Endodermal cell (in vitro differentiated cells): Measurements from ENCODE around the gene ACO1. TPM values are rescaled to one million over a fixed set of nuclear protein-coding genes. Genes with fewer than 3 reads are reported as not detected.

Source experiments
- DNase-seq: peaks from one replicate; pipeline ENCODE4 v3.0.0-alpha.2; 2017
- H3K27ac ChIP-seq: 2 replicates; pipeline ENCODE4 v1.5.1; 2013; ENCODE audit warnings: mild to moderate bottlenecking, low read depth, low read length, moderate library complexity
- H3K27me3 ChIP-seq: 2 replicates; pipeline ENCODE4 v1.6.1; 2013; ENCODE audit warnings: mild to moderate bottlenecking, low read length, moderate library complexity; ENCODE audit not compliant: insufficient read depth, control insufficient read depth, poor library complexity, severe bottlenecking
- H3K36me3 ChIP-seq: 2 replicates; pipeline ENCODE4 v1.7.0; 2013; ENCODE audit warnings: mild to moderate bottlenecking, low read length, moderate library complexity; ENCODE audit not compliant: control insufficient read depth, insufficient read depth
- H3K4me1 ChIP-seq: one replicate; pipeline ENCODE4 v1.7.0; 2013; ENCODE audit warnings: low read length; ENCODE audit not compliant: control insufficient read depth, insufficient read depth
- H3K4me3 ChIP-seq: 2 replicates; pipeline ENCODE4 v1.5.1; 2013; ENCODE audit warnings: mild to moderate bottlenecking, low read length, moderate library complexity
- H3K9ac ChIP-seq: 2 replicates; pipeline ENCODE4 v1.6.1; 2013; ENCODE audit warnings: mild to moderate bottlenecking, low read length, moderate library complexity; ENCODE audit not compliant: poor library complexity, severe bottlenecking; ENCODE audit errors: extremely low read depth
- H3K9me3 ChIP-seq: 2 replicates; pipeline ENCODE4 v1.6.1; 2013; ENCODE audit warnings: mild to moderate bottlenecking, low read length, moderate library complexity; ENCODE audit not compliant: control insufficient read depth
- H3K27ac Mint-ChIP-seq: 2 replicates; pipeline ENCODE4 v1.8.0; 2020; ENCODE audit warnings: mixed read lengths
- H3K27me3 Mint-ChIP-seq: 2 replicates; pipeline ENCODE4 v1.8.0; 2021; ENCODE audit warnings: mild to moderate bottlenecking, mixed read lengths; ENCODE audit not compliant: insufficient read depth
- H3K36me3 Mint-ChIP-seq: 2 replicates; pipeline ENCODE4 v1.8.0; 2020; ENCODE audit warnings: low read depth, mixed read lengths
- H3K4me1 Mint-ChIP-seq: 2 replicates; pipeline ENCODE4 v1.8.0; 2020; ENCODE audit warnings: mixed read lengths
- H3K4me3 Mint-ChIP-seq: 2 replicates; pipeline ENCODE4 v1.8.0; 2020; ENCODE audit warnings: mild to moderate bottlenecking, moderate library complexity, mixed read lengths
- H3K9me3 Mint-ChIP-seq: 2 replicates; pipeline ENCODE4 v1.8.0; 2020; ENCODE audit warnings: mild to moderate bottlenecking, mixed read lengths
- CTCF ChIP-seq: fragments of 200-600 bp; sonication (generic); conservative IDR thresholded peaks from 2 replicates; pipeline ENCODE4 v1.5.0; 2021; ENCODE audit warnings: antibody characterized with exemption, mild to moderate bottlenecking
- WGBS, 2 experiments: methylation state at CpG; one replicate each; pipeline versions ENCODE4 v1.1.5 to v1.1.7; 2013; ENCODE audit warnings: missing lambda C conversion rate in 2 of 2, mixed read lengths in 1 of 2; ENCODE audit not compliant: insufficient coverage in 1 of 2, insufficient read length in 1 of 2; 5-methylcytosine and 5-hydroxymethylcytosine counted together
- total RNA-seq, 2 donors: library from RNA; stranded (reverse); fragmentation: NEBNext Ultra II Directional in 1 of 2; extraction: Animal tissue kit (Norgen Biotek cat#: 25700) in 1 of 2; gene quantifications; 2 replicates in 1 of 2; 3 replicates in 1 of 2; pipeline ENCODE4 v1.2.1, GENCODE V29; 2021

The ACO1 gene
- total RNA-seq, 2 donors from 2014 or later = 33.6 to 52.8 TPM

GRCh38 chr9:32339424-32339823, 45.0 kb upstream of the ACO1 start:
- no peak for TF ChIP-seq CTCF
- no peak overlapping the region for H3K27ac Mint-ChIP-seq
- 93 to 100% methylated on average over 1 to 2 of the region's 2 CpGs for WGBS, 2 experiments

GRCh38 chr9:32340361-32340760, 44.1 kb upstream of the ACO1 start:
- Mint-ChIP-seq H3K4me1 (peaks cover 10% of the 10 kb centered on the region), H3K27me3 (no peaks in the 10 kb centered on the region), H3K36me3 (no peaks in the 10 kb centered on the region), H3K27ac (no peak overlapping the region), H3K9me3 (no peaks in the 10 kb centered on the region), H3K4me3 (no peak overlapping the region)
- no peak for DNase-seq
- Histone ChIP-seq H3K4me1 (peaks cover 3% of the 10 kb centered on the region), H3K9ac (no peak overlapping the region), H3K9me3 (no peaks in the 10 kb centered on the region), H3K27ac (no peak overlapping the region), H3K27me3 (no peaks in the 10 kb centered on the region), H3K4me3 (no peak overlapping the region), H3K36me3 (no peaks in the 10 kb centered on the region)
- 77 to 82% methylated on average over 3 to 5 of the region's 5 CpGs for WGBS, 2 experiments
- no peak for TF ChIP-seq CTCF

More at GRCh38 chr9:32339424-32339823, 45.0 kb upstream of the ACO1 start:
- no peaks in the 10 kb centered on the region for H3K36me3 ChIP-seq
- no peak overlapping the region for H3K27ac ChIP-seq
- Mint-ChIP-seq H3K4me3 (no peak overlapping the region), H3K27me3 (no peaks in the 10 kb centered on the region), H3K36me3 (no peaks in the 10 kb centered on the region), H3K4me1 (peaks cover 4% of the 10 kb centered on the region), H3K9me3 (no peaks in the 10 kb centered on the region)
- H3K9me3 ChIP-seq = no peaks in the 10 kb centered on the region
- DNase-seq = no peak
- no peaks in the 10 kb centered on the region for H3K4me1 ChIP-seq
- H3K4me3 ChIP-seq = no peak overlapping the region
- no peak overlapping the region for H3K9ac ChIP-seq
- H3K27me3 ChIP-seq = no peaks in the 10 kb centered on the region

GRCh38 chr9:32344551-32345182, 39.8 kb upstream of the ACO1 start:
- H3K27ac Mint-ChIP-seq = peak overlapping the region; percentile 3
- no peak overlapping the region for H3K4me3 ChIP-seq
- peaks cover 3% of the 10 kb centered on the region for H3K4me1 ChIP-seq
- no peaks in the 10 kb centered on the region for H3K36me3 Mint-ChIP-seq
- H3K36me3 ChIP-seq = no peaks in the 10 kb centered on the region
- WGBS, 2 experiments = 0 to 43% methylated on average over 1 to 6 of the region's 6 CpGs
- H3K9ac ChIP-seq = no peak overlapping the region
- no peak overlapping the region for H3K4me3 Mint-ChIP-seq
- no peaks in the 10 kb centered on the region for H3K27me3 ChIP-seq
- no peaks in the 10 kb centered on the region for H3K27me3 Mint-ChIP-seq
- no peaks in the 10 kb centered on the region for H3K9me3 ChIP-seq
- no peak for TF ChIP-seq CTCF
- H3K4me1 Mint-ChIP-seq = peaks cover 14% of the 10 kb centered on the region
- H3K9me3 Mint-ChIP-seq = no peaks in the 10 kb centered on the region
- peak; percentile 85 for DNase-seq
- H3K27ac ChIP-seq = no peak overlapping the region
